Measurements from ENCODE around the gene CCT6B. TPM values are rescaled to one million over a fixed set of nuclear protein-coding genes. Genes with fewer than 3 reads are reported as not detected.
A peak's percentile ranks its signal among the peaks of the same experiment; 100 is the strongest.

The CCT6B gene
- total RNA-seq, 1 donor from 2014 or later, result 2.6 TPM

DNA sequence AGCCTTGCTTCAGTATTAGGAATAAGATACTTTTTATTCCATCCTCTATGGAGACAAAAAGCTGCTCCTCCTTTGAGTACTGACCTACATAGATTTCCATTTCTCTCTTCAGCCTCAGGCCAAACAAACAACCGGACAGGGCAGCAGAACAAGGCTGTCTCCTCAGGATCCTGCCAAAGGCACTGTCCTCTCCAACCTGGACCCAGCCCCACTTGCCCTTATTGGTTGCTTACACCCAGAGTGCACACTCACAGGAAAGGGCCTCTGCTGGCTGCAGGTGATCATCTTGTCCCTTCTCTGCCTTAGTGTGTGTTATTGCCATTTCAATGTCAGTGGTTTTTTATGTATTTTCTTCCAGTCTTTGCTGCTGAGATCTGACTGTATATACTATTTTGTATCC, 45.7 kb upstream of the CCT6B start:
- peaks cover 18% of the 10 kb centered on the region for H3K36me3 Mint-ChIP-seq (ENCODE audit: low read depth, unreplicated experiment)

DNA sequence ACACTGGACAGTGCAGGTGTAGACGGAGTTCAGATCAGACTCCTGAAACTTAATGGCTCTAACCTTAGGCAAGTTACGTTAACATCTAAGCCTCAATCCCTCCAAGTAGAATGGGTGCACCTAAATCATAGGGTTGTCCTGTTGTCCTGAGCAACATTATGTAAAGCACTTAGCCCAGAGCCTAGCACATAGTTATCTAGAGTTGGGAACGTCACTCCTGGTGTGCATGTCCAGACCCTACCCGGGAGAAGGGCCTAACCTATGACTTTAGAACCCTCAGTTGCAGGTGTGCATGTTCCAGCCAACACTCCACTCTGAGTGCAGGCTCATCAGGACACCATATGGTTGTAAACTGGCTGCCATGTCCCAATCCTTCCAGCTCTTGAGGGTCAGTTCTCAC, 45.1 kb upstream of the CCT6B start:
- Histone ChIP-seq H3K79me2 (ENCODE audit: insufficient read depth, low read length) (no peaks in the 10 kb centered on the region), H3K4me2 (ENCODE audit: low read length) (no peak overlapping the region), H3K9me3 (ENCODE audit: insufficient read depth, low read depth, low read length) (no peaks in the 10 kb centered on the region), H4K20me1 (ENCODE audit: insufficient read depth, low read length) (no peaks in the 10 kb centered on the region), H3K27me3 (ENCODE audit: insufficient read depth, low read length) (no peaks in the 10 kb centered on the region), H3K36me3 (ENCODE audit: insufficient read depth, low read length) (peaks cover 32% of the 10 kb centered on the region), H2AFZ (ENCODE audit: low read depth, low read length) (no peak overlapping the region), H3K27ac (ENCODE audit: low read depth, low read length) (no peak overlapping the region), H3K9ac (ENCODE audit: low read length) (no peak overlapping the region), H3K4me1 (ENCODE audit: insufficient read depth, low read length) (no peaks in the 10 kb centered on the region), H3K4me3 (ENCODE audit: insufficient read depth, low read depth, low read length) (no peak overlapping the region)
- H3K4me3 Mint-ChIP-seq (ENCODE audit: unreplicated experiment), result no peak overlapping the region
- no peaks in the 10 kb centered on the region for H3K9me3 Mint-ChIP-seq (ENCODE audit: unreplicated experiment)
- H3K27ac Mint-ChIP-seq (ENCODE audit: unreplicated experiment), result no peak overlapping the region
- no peaks in the 10 kb centered on the region for H3K4me1 Mint-ChIP-seq (ENCODE audit: low read depth, unreplicated experiment)
- no peak for FAIRE-seq
- peaks cover 24% of the 10 kb centered on the region for H3K36me3 Mint-ChIP-seq (ENCODE audit: low read depth, unreplicated experiment)
- no peaks in the 10 kb centered on the region for H3K27me3 Mint-ChIP-seq (ENCODE audit: low read depth, unreplicated experiment)
- DNase-seq (ENCODE audit: low read depth), result no peak
- TF ChIP-seq, protein P1, sequence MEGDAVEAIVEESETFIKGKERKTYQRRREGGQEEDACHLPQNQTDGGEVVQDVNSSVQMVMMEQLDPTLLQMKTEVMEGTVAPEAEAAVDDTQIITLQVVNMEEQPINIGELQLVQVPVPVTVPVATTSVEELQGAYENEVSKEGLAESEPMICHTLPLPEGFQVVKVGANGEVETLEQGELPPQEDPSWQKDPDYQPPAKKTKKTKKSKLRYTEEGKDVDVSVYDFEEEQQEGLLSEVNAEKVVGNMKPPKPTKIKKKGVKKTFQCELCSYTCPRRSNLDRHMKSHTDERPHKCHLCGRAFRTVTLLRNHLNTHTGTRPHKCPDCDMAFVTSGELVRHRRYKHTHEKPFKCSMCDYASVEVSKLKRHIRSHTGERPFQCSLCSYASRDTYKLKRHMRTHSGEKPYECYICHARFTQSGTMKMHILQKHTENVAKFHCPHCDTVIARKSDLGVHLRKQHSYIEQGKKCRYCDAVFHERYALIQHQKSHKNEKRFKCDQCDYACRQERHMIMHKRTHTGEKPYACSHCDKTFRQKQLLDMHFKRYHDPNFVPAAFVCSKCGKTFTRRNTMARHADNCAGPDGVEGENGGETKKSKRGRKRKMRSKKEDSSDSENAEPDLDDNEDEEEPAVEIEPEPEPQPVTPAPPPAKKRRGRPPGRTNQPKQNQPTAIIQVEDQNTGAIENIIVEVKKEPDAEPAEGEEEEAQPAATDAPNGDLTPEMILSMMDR (IDR thresholded peaks at IDR 0.05; ENCODE audit: insufficient read depth, low read depth, low read length), result no peak
- TF ChIP-seq EZH2 (IDR thresholded peaks at IDR 0.05; ENCODE audit: insufficient read depth, low read length), result no peak

More for the DNA sequence above, 45.7 kb upstream of the CCT6B start:
- H3K4me2 ChIP-seq (ENCODE audit: low read length), result no peak overlapping the region
- peaks cover 29% of the 10 kb centered on the region for H3K36me3 ChIP-seq (ENCODE audit: insufficient read depth, low read length)
- no peaks in the 10 kb centered on the region for H3K27me3 Mint-ChIP-seq (ENCODE audit: low read depth, unreplicated experiment)
- H3K27ac ChIP-seq (ENCODE audit: low read depth, low read length), result no peak overlapping the region
- H3K4me1 Mint-ChIP-seq (ENCODE audit: low read depth, unreplicated experiment), result no peaks in the 10 kb centered on the region
- H3K4me3 Mint-ChIP-seq (ENCODE audit: unreplicated experiment), result no peak overlapping the region
- no peak overlapping the region for H3K4me3 ChIP-seq (ENCODE audit: insufficient read depth, low read depth, low read length)
- DNase-seq (ENCODE audit: low read depth) (no peak), FAIRE-seq (no peak)
- H3K9ac ChIP-seq (ENCODE audit: low read length), result no peak overlapping the region
- H3K27ac Mint-ChIP-seq (ENCODE audit: unreplicated experiment), result peak overlapping the region; percentile 50
- no peaks in the 10 kb centered on the region for H3K27me3 ChIP-seq (ENCODE audit: insufficient read depth, low read length)
- H3K79me2 ChIP-seq (ENCODE audit: insufficient read depth, low read length), result no peaks in the 10 kb centered on the region
- no peaks in the 10 kb centered on the region for H3K9me3 Mint-ChIP-seq (ENCODE audit: unreplicated experiment)
- H2AFZ ChIP-seq (ENCODE audit: low read depth, low read length), result no peak overlapping the region
- no peaks in the 10 kb centered on the region for H3K4me1 ChIP-seq (ENCODE audit: insufficient read depth, low read length)
- no peak for TF ChIP-seq EZH2 (IDR thresholded peaks at IDR 0.05; ENCODE audit: insufficient read depth, low read length)
- TF ChIP-seq, protein P1 (IDR thresholded peaks at IDR 0.05; ENCODE audit: insufficient read depth, low read depth, low read length), result no peak
- H3K9me3 ChIP-seq (ENCODE audit: insufficient read depth, low read depth, low read length), result no peaks in the 10 kb centered on the region
- no peaks in the 10 kb centered on the region for H4K20me1 ChIP-seq (ENCODE audit: insufficient read depth, low read length)

DNA sequence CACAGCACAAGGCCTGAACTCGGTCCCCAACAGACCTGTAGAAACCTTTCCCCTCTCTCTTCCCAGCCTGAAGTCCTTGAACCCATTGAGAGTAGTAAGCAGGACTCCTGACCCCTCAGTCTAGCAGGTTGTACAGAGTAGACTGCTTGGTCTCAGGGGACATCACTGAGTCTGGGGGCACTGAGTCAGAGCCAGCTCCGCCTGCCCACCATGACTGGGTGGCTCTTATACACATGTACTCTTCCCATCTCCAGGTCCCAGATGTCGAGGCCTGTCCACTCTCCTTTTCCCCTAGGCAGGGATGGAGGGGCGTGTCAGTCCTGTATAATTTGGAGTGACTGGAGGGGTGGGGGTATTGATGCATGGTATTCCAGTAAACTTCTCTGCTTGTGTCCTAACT, 42.5 kb upstream of the CCT6B start:
- H3K27ac ChIP-seq (ENCODE audit: low read depth, low read length), result no peak overlapping the region
- no peak overlapping the region for H2AFZ ChIP-seq (ENCODE audit: low read depth, low read length)
- FAIRE-seq (no peak), DNase-seq (ENCODE audit: low read depth) (no peak)
- H3K36me3 ChIP-seq (ENCODE audit: insufficient read depth, low read length), result peaks cover 25% of the 10 kb centered on the region
- H3K4me3 ChIP-seq (ENCODE audit: insufficient read depth, low read depth, low read length), result no peak overlapping the region
- H3K36me3 Mint-ChIP-seq (ENCODE audit: low read depth, unreplicated experiment), result peaks cover 18% of the 10 kb centered on the region
- no peak overlapping the region for H3K27ac Mint-ChIP-seq (ENCODE audit: unreplicated experiment)
- no peaks in the 10 kb centered on the region for H3K9me3 Mint-ChIP-seq (ENCODE audit: unreplicated experiment)
- no peaks in the 10 kb centered on the region for H3K79me2 ChIP-seq (ENCODE audit: insufficient read depth, low read length)
- H4K20me1 ChIP-seq (ENCODE audit: insufficient read depth, low read length), result no peaks in the 10 kb centered on the region
- no peaks in the 10 kb centered on the region for H3K27me3 ChIP-seq (ENCODE audit: insufficient read depth, low read length)
- no peaks in the 10 kb centered on the region for H3K9me3 ChIP-seq (ENCODE audit: insufficient read depth, low read depth, low read length)
- TF ChIP-seq EZH2 (IDR thresholded peaks at IDR 0.05; ENCODE audit: insufficient read depth, low read length), result no peak
- TF ChIP-seq, protein P1 (IDR thresholded peaks at IDR 0.05; ENCODE audit: insufficient read depth, low read depth, low read length), result no peak
- H3K9ac ChIP-seq (ENCODE audit: low read length), result no peak overlapping the region
- no peaks in the 10 kb centered on the region for H3K4me1 Mint-ChIP-seq (ENCODE audit: low read depth, unreplicated experiment)
- no peaks in the 10 kb centered on the region for H3K4me1 ChIP-seq (ENCODE audit: insufficient read depth, low read length)
- no peak overlapping the region for H3K4me3 Mint-ChIP-seq (ENCODE audit: unreplicated experiment)
- H3K4me2 ChIP-seq (ENCODE audit: low read length), result no peak overlapping the region
- no peaks in the 10 kb centered on the region for H3K27me3 Mint-ChIP-seq (ENCODE audit: low read depth, unreplicated experiment)

Measured in astrocyte (in vitro differentiated cells and primary cell).